Testis (tissue), 2 donors: ENCODE measurements around the gene IPO11.

ENCODE experiments used
- POLR2A ChIP-seq: fragments of 450-650 bp; IDR thresholded peaks from one replicate; pipeline ENCODE4 v1.6.1; 2017; ENCODE audit warnings: antibody characterized with exemption, mild to moderate bottlenecking, moderate library complexity
- TF ChIP-seq, protein P1 (sequence below), 3 experiments: fragments of 450-650 bp in 2 of 3; fragments of 200-600 bp in 1 of 3; sonication (generic) in 1 of 3; IDR thresholded peaks; one replicate each; pipeline ENCODE4 v1.5.1; 2016 to 2019; ENCODE audit warnings: antibody characterized with exemption in 3 of 3, mild to moderate bottlenecking in 2 of 3, moderate library complexity in 1 of 3

DNA sequence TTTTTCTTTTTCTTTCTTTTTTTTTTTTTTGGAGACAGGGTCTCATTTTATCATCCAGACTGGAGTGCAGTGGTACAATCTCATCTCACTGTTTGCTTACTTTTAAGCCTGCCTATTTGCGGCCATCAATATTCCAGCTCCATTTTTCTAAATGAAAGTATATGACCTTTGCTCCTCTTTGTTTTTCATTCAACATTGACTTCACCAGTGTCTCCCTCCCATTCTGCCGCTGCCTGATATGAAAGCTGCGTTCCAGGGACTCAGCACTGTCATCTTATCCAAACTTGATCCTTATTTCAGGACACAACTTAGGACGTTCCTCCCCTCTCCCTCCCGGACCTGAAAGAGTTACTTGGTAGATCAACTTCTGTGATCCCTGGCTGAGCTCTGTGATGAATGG lies 239.7 kb downstream of the IPO11 start:
- TF ChIP-seq, protein P1, sequence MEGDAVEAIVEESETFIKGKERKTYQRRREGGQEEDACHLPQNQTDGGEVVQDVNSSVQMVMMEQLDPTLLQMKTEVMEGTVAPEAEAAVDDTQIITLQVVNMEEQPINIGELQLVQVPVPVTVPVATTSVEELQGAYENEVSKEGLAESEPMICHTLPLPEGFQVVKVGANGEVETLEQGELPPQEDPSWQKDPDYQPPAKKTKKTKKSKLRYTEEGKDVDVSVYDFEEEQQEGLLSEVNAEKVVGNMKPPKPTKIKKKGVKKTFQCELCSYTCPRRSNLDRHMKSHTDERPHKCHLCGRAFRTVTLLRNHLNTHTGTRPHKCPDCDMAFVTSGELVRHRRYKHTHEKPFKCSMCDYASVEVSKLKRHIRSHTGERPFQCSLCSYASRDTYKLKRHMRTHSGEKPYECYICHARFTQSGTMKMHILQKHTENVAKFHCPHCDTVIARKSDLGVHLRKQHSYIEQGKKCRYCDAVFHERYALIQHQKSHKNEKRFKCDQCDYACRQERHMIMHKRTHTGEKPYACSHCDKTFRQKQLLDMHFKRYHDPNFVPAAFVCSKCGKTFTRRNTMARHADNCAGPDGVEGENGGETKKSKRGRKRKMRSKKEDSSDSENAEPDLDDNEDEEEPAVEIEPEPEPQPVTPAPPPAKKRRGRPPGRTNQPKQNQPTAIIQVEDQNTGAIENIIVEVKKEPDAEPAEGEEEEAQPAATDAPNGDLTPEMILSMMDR (IDR thresholded peaks at IDR 0.05) = no peak
- TF ChIP-seq POLR2A = no peak
